GM12892 (cell line): Measurements from ENCODE around the gene PPP1CA.

ENCODE experiments used
- POLR2A ChIP-seq: IDR thresholded peaks from 2 replicates; pipeline ENCODE4 v1.6.1; 2011; ENCODE audit warnings: low read depth, low read length, control low read depth
- POLR2AphosphoS5 ChIP-seq: IDR thresholded peaks from 2 replicates; pipeline ENCODE4 v1.6.1; 2011; ENCODE audit warnings: low read depth, low read length, control low read depth

GRCh38 chr11:67384851-67385366 lies 16.7 kb downstream of the PPP1CA start:
- TF ChIP-seq POLR2A (no peak), POLR2AphosphoS5 (no peak)
